HL-60 (cell line): Measurements from ENCODE around the gene SEZ6L2.

Experiments
- DNase-seq, 2 experiments: peaks; one replicate each; pipeline ENCODE4 v3.0.0-alpha.2; 2010 to 2020; ENCODE audit warnings: low read depth in 1 of 2, low spot score in 1 of 2
- H3K27ac ChIP-seq: fragments of 250-450 bp; sonication (Bioruptor Pico); replicated peaks from 2 replicates; pipeline ENCODE4 v1.5.1; 2020; ENCODE audit warnings: mild to moderate bottlenecking, moderate library complexity
- H3K27me3 ChIP-seq: fragments of 250-450 bp; sonication (Bioruptor Pico); 2 replicates; pipeline ENCODE4 v1.5.1; 2021; ENCODE audit warnings: mild to moderate bottlenecking, moderate library complexity; ENCODE audit not compliant: insufficient read depth, poor library complexity, severe bottlenecking
- H3K4me3 ChIP-seq: replicated peaks from 2 replicates; pipeline ENCODE4 v1.5.1; 2011; ENCODE audit warnings: mild to moderate bottlenecking, control low read depth, low read length; ENCODE audit not compliant: insufficient read depth
- CTCF ChIP-seq: IDR thresholded peaks from one replicate; pipeline ENCODE4 v1.5.1; 2011; ENCODE audit warnings: low read length, control low read depth, inconsistent platforms; ENCODE audit not compliant: insufficient read depth
- GABPA ChIP-seq: IDR thresholded peaks from 2 replicates; pipeline ENCODE4 v1.6.1; 2012; ENCODE audit warnings: low read depth
- POLR2AphosphoS5 ChIP-seq: IDR thresholded peaks from 2 replicates; pipeline ENCODE4 v1.6.1; 2012; ENCODE audit warnings: low read depth
- REST ChIP-seq: IDR thresholded peaks from 2 replicates; pipeline ENCODE4 v1.6.1; 2012; ENCODE audit warnings: low read depth; ENCODE audit not compliant: insufficient replicate concordance
- SPI1 ChIP-seq: IDR thresholded peaks from 2 replicates; pipeline ENCODE4 v1.6.1; 2012; ENCODE audit warnings: low read depth, mild to moderate bottlenecking, borderline replicate concordance

SEZ6L2 gene

GRCh38 chr16:29824589-29825144 lies 74.7 kb downstream of the SEZ6L2 start:
- Histone ChIP-seq H3K27ac (no peak overlapping the region), H3K4me3 (no peak overlapping the region)
- TF ChIP-seq CTCF (no peak), GABPA (no peak), POLR2AphosphoS5 (0 out of 2 replicates have a peak, but pooled peaks have one; percentile 16), REST (no peak), SPI1 (no peak)

GRCh38 chr16:29821643-29822115 lies 77.7 kb downstream of the SEZ6L2 start:
- DNase-seq = no peak

More at GRCh38 chr16:29824589-29825144, 74.7 kb downstream of the SEZ6L2 start:
- no peak for DNase-seq
- H3K27me3 ChIP-seq = no peaks in the 10 kb centered on the region

More at GRCh38 chr16:29821643-29822115, 77.7 kb downstream of the SEZ6L2 start:
- H3K4me3 ChIP-seq = no peak overlapping the region
- no peak overlapping the region for H3K27ac ChIP-seq
- no peak for TF ChIP-seq SPI1
- no peak for TF ChIP-seq REST
- no peak for TF ChIP-seq GABPA
- no peak for TF ChIP-seq POLR2AphosphoS5
- no peak for TF ChIP-seq CTCF
- no peaks in the 10 kb centered on the region for H3K27me3 ChIP-seq
